ENCODE data around the gene RAB3IL1. TPM values are rescaled to one million over a fixed set of nuclear protein-coding genes. Genes with fewer than 3 reads are reported as not detected.

The RAB3IL1 gene
- total RNA-seq, 4 donors from 2014 or later: 1.1 to 28.1 (median 5.7) TPM

- H3K27ac ChIP-seq: no peak overlapping the region
- H3K27me3 ChIP-seq: no peaks in the 10 kb centered on the region
- no peak overlapping the region for H3K4me3 ChIP-seq
- peaks cover 0 to 4% (median 0%) of the 10 kb centered on the region in 3 donors for H3K36me3 ChIP-seq
- H3K9me3 ChIP-seq: no peaks in the 10 kb centered on the region
- H3K4me1 ChIP-seq: peaks cover 4 to 20% (median 9%) of the 10 kb centered on the region in 4 donors
- no peak for TF ChIP-seq POLR2A (IDR thresholded peaks at IDR 0.05)
- no peak for TF ChIP-seq CTCF (IDR thresholded peaks at IDR 0.05)
- no peak for DNase-seq
Observed at GRCh38 chr11:61893981-61894380, 23.4 kb downstream of the RAB3IL1 start.

GRCh38 chr11:61892085-61892370 is 25.3 kb downstream of the RAB3IL1 start:
- H3K36me3 ChIP-seq: peaks cover 0 to 4% (median 0%) of the 10 kb centered on the region in 3 donors
- DNase-seq: peak in 2 of 3 donors; percentile 78 to 83
- H3K9me3 ChIP-seq: no peaks in the 10 kb centered on the region
- peaks cover 4 to 13% (median 9%) of the 10 kb centered on the region in 4 donors for H3K4me1 ChIP-seq
- H3K27me3 ChIP-seq: no peaks in the 10 kb centered on the region
- peak overlapping the region; percentile 77 to 90 (median 80) for H3K27ac ChIP-seq
- TF ChIP-seq POLR2A (IDR thresholded peaks at IDR 0.05) (no peak), CTCF (IDR thresholded peaks at IDR 0.05) (no peak)
- H3K4me3 ChIP-seq: peak overlapping the region; percentile 80 to 98 (median 94)

GRCh38 chr11:61891331-61892084 is 25.9 kb downstream of the RAB3IL1 start, which contains the start of gene FADS3:
Gene FADS3 (minus strand): TSS chr11:61891545. CDS start chr11:61891381, 164 bp downstream.
- Histone ChIP-seq H3K4me1 (peaks cover 4 to 13% (median 9%) of the 10 kb centered on the region in 4 donors), H3K9me3 (no peaks in the 10 kb centered on the region), H3K4me3 (peak within 1 kb of the TSS; percentile 80 to 98 (median 94)), H3K36me3 (no peaks in the 10 kb centered on the region), H3K27ac (peak within 1 kb of the TSS; percentile 77 to 90 (median 80)), H3K27me3 (no peaks in the 10 kb centered on the region)
- peak; percentile 89 to 93 (median 92) for DNase-seq
- TF ChIP-seq CTCF (IDR thresholded peaks at IDR 0.05): peak in 3 of 6 experiments; percentile 1 to 23 (median 11)
- TF ChIP-seq POLR2A (IDR thresholded peaks at IDR 0.05): no peak

GRCh38 chr11:61890529-61891330 is 26.6 kb downstream of the RAB3IL1 start:
- Histone ChIP-seq H3K4me1 (peaks cover 4 to 13% (median 9%) of the 10 kb centered on the region in 4 donors), H3K9me3 (no peaks in the 10 kb centered on the region), H3K36me3 (no peaks in the 10 kb centered on the region), H3K4me3 (peak overlapping the region; percentile 80 to 98 (median 94)), H3K27ac (peak overlapping the region; percentile 77 to 90 (median 80)), H3K27me3 (no peaks in the 10 kb centered on the region)
- DNase-seq: peak; percentile 33 to 71 (median 63)
- TF ChIP-seq CTCF (IDR thresholded peaks at IDR 0.05) (peak in 2 of 6 experiments; percentile 3 to 16), POLR2A (IDR thresholded peaks at IDR 0.05) (no peak)

- no peak for DNase-seq
- Histone ChIP-seq H3K9me3 (no peaks in the 10 kb centered on the region), H3K4me1 (peaks cover 4 to 13% (median 9%) of the 10 kb centered on the region in 4 donors), H3K27me3 (no peaks in the 10 kb centered on the region), H3K4me3 (no peak overlapping the region), H3K27ac (no peak overlapping the region), H3K36me3 (no peaks in the 10 kb centered on the region)
- TF ChIP-seq POLR2A (IDR thresholded peaks at IDR 0.05) (no peak), CTCF (IDR thresholded peaks at IDR 0.05) (no peak)
Observed at GRCh38 chr11:61889831-61890230, 27.5 kb downstream of the RAB3IL1 start.

Data from Peyer's patch (tissue), 4 donors.